HG03280 (cell line): ENCODE measurements around the gene OLFM2.
"Not testable (repeated sequence)": the region's sequence is repeated elsewhere in the genome, so short reads cannot be mapped to it uniquely, and the experiment has no call there.

Experiments
- ATAC-seq: cut with Tn5 transposase; IDR thresholded peaks from one replicate; pipeline ENCODE4 v1.9.1; 2021; ENCODE audit warnings: mild to moderate bottlenecking, moderate library complexity; ENCODE audit not compliant: unreplicated experiment

The OLFM2 gene

DNA sequence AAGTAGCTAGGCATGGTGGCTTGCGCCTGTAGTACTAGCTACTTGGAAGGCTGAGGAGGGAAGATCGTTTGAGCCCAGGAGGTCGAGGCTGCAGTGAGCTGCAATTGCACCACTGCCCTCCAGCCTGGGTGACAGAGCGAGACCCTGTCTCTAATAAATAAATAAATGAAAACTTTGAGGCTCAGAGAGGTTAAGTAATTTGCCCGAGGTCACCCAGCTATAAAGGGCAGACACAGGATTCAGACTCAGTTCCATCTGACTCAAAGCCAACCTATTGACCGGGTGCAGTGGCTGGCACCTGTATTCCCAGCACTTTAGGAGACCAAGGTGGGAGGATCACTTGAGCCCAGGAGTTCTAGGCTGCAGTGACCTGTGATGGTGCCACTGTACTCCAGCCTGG is 7.4 kb upstream of the OLFM2 start:
- no peak for ATAC-seq

DNA sequence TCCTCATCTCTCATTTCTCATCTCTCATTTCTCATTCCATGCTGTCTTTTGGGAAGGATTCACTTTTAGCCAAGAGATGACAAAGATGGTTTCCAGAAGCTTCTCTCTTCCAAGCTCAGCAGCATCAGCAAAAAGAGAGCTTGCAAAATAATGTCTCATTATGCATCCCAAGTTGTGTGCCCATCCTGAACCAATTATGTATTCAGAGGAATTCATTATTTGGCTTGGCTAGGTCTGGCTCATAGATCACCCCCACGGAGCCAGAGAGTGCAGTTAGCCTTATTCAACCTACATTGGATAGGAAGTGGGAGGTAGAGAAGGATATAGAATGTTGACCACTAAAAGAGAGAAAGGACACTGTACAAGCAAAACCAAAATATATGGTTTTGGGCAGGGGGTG is 5.4 kb upstream of the OLFM2 start:
- no peak for ATAC-seq

DNA sequence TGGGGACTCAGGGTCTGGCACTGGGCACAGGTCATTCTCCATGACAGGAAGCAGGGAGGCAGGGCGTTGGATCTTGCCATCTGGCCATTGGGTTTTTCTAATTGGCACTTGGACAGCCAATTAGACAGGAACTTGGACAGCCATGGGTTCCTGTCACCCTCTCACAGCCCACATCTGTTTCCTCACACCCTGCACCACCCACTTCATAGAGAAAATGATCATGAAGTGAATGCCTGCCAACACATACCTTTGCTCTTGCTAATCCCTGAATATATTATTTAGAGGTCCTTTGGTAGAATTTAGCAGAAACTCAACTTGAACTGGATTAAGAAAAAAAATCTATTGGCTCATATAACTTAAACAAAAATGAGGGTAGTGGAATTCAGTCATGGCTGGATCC is 4.9 kb upstream of the OLFM2 start:
- ATAC-seq = no peak

DNA sequence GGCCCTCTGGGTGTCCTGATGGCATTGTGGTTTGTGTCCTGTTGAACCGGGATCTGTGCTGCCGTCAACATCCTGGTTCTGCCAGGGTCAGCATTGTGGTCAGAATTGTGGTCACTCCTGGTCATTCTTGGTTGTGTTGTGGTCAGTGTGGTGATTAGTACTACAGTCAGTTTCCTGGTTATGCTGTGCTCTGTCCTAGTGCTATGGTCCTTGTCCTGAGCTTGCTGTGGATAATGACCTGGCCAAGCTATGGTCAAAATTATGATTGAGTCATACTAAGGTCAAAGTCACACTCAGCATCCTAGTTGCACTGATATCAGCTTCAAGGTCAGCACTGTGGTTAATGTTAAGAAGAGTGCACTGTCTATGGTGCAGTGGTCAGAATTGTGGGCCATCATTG is 4.5 kb upstream of the OLFM2 start:
- no peak for ATAC-seq

DNA sequence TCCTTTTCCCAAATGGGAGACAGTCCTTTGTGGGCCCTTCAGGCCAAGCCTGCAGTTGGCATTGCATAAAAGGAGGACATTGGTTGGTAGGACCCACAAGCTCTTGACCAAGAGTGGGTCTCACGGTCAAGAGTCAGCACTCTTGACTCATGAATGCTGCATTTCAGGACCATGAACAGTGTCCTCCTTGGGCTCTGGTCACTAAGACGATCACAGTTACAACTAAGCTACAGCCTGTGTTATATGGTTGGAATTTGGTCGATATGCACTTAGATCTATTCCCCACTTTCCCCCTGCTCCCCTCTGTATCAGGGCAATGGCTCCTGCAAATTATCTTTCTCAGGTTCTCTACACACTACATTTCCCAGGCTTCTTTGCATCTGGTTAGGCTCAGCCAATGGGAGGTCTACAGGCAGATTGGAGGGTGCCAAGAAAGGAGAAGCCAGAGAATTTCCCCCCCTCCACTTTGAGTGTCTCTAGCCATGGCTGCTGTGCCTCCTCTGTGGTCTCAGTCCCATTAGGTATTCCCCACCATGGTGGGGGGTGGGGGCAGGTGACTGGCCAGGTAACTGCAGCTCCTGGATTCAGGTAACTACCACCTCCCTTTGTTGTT is 3.1 kb upstream of the OLFM2 start:
- ATAC-seq = no peak

DNA sequence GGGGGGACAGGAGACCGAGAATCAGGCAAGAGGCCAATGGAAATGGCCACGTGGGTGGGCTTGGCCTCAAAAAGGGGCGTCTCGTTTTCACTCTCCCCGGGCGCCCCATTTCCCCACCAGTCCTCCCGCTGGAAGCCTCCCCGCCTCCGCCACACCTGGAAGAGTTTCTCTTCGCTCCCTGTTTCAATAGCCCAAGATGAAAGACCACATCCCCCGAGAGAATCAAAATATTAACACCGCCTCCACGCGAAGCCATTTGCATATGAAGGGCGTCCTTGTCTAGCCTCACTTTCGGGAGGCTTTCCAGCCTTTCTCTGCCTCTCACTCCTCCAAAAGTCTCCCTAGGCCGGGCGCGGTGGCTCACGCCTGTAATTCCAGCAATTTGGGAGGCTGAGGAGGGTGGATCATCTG is 691 bp upstream of the OLFM2 start:
- no peak for ATAC-seq

DNA sequence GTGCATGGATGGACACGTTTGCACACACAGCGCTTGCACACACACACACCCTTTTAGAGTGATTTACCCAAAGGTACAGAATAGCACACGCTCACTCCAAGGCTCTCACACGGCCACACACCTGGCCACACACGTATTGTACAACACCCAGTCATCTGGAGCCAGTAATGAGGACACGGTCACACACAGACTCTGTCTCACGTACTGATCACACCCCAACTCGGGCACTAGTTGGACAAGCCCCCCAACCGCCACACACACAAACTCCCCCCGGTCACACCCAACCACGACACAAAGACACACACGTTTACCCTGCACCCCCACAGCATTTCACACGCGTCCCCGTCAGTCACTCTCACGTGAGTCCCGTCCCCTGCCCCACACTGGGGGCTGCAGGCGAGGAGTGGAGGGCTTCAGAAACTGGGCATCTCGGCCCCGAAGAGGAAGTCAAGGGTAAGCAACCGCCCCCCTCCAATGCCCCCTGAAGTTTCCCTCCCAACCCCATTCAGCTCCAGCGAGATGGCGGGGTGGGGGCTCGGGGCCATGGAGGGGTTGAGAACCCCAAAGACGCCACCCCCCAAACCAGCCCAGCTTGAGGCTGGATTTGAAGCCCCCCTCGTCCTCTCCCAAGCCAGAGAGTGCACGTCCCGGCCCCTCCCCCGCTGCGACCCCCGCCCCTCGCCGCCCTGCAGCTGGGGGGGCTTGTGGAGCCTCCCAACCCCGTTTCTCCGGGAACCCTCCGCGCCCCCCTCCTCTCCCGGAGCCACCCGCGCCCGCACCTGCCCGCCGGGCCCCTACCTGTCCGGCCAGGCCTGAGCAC is 599 bp downstream of the OLFM2 start:
- ATAC-seq = no peak

DNA sequence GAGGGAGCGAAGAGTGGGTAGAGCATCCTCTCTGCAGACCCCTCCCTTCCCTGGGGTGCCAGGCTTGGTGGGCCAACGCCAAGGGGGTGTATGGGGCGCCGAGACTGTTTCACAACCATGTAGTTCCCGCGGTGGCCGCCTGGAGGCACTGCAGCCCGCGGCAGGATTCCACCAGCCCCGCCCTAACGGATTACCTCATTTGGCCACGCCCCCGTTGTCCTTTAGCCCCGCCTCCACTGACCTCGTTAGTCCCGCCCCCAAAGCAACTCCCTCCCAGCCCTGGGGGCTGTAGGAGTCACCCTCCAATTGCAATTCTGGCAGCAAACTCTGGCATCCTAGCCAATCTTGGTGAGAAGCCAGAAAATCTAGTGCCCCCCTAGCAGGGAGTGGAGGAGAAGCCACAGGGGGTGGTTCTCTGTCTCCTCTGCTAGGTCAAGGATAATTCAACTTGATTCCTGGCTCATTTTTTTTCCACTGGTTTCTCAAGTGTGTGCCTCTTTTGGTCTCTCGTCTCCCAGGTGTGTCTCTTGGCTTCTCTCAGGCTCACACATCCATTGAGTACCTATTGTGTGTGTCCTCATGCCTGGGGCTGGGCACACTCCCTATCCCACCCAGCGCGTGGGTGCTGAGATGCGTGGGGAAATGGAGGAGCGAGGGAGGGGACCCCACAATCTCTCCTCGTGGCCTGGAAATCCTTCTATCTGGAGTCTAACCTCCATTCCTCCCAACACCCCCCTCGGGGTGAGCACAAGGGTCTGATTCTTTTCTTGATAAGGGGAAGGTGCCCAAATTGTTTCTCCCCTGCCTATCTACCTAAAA is 2.0 kb downstream of the OLFM2 start:
- peak; percentile 61 for ATAC-seq

DNA sequence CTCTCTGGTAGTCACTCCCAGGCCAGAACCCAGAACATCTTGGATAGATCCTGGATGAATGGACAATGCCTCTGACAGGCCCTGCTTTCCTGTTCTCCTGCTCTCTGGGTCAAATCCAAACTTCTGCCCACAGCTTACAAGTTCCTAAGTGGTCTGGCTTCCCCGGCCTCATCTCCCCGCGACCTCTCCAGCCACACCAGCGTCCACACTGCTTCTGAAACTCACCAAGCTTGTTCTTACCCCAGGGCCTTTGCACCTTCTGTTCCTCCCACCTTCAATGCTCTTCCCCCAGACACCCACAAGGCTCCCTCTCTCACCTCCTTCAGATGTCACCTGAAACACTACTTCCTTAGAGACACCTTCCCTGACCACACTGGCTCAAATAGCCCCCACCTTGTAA is 3.5 kb downstream of the OLFM2 start:
- ATAC-seq = no peak

DNA sequence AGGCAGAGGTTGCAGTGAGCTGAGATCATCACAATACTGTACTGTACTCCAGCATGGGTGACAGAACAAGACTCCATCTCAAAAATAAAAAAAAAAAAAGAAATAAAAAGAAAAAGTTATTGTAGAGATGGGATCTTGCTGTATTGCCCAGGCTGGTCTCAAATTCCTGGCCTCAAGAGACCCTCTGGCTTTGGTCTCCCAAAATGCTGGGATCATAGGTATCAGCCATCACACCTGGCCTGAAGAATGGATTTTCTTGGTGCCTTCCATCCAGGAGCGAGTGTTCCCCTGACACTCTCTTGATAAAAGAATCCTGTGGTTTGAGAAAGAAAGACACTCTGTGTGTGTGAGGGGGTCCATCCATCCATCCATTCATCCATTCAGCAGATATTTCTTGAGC is 4.7 kb downstream of the OLFM2 start:
- ATAC-seq = no peak

DNA sequence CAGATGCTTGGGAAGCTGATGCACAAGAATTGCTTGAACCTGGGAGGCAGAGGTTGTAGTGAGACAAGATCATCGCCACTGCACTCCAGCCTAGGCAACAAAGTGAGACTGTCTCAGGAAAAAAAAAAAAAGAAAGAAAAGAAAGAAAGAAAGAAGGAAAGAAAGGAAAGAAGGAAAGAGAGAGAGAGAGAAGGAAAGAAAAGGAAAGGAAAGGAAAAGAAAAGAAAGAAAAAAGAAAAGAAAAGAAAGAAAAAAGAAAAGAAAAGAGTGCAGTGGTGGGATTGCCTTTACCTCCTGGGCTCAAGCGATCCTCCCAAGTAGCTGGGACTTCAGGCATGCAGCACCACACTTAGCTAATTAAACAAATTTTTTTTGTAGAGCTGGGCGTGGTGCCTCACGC is 12.9 kb downstream of the OLFM2 start:
- ATAC-seq = no peak

DNA sequence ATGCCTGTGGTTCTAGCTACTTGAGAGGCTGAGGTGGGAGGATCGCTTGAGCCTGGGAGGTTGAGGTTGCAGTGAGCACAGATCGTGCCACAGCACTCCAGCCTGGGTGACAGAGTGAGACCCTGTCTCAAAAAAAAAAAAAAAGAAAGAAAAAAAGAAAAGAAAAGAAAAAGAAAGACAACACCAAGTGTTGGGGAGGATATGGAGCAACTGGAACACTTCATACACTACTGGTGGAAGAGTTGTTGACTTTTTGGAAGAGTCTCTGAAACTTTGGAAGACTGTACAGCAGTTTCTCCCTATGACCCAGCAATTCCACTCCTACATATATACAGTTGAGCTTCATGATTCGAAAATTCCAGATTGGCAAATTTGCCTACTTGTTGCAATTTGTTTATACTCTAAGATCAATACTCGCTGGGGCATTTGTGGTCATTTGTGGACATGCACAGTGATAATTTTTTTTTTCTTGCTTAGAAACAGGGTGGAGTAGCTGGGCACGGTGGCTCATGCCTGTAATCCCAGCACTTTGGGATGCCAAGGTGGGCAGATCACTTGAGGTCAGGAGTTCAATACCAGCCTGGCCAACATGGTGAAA is 13.4 kb downstream of the OLFM2 start:
- not testable (repeated sequence) for ATAC-seq

DNA sequence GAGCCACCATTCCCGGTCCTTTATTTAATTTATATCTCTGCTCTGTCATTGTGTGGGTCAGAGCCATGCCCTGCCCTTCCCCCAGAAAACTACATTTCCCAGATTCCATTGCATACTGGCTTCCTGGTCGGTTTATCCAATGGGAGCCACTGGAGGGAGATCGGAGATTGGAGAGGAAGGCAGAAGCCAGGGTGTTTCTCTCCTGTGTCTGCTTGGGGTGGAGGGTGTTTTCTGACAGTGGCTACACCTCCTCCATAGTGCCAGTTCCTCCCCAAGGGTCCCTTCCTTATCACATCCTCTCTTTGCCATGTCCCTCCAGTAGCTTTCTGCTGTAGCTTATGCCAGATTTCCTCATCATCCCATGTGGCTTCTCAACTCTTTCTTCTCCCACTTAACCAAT is 19.0 kb downstream of the OLFM2 start:
- ATAC-seq = no peak

DNA sequence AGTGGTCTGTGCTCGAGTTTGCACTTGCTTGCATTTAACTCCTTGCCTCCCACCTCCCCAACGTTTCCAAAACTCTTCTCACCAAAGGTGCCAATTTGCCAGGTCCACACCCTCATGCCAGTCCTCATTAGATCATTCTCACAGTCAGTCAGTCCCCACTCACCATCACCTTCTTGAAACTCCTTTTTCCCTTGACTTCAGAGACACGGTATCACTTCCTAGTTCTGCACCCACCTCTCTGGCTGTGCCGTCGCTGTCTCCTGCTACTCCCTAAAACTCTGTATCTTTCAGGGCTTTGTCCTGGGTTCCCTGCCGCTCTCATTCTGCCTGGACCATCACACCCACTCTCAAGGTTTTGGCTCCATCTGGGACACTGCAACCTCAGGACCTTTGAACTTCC is 19.6 kb downstream of the OLFM2 start:
- no peak for ATAC-seq

DNA sequence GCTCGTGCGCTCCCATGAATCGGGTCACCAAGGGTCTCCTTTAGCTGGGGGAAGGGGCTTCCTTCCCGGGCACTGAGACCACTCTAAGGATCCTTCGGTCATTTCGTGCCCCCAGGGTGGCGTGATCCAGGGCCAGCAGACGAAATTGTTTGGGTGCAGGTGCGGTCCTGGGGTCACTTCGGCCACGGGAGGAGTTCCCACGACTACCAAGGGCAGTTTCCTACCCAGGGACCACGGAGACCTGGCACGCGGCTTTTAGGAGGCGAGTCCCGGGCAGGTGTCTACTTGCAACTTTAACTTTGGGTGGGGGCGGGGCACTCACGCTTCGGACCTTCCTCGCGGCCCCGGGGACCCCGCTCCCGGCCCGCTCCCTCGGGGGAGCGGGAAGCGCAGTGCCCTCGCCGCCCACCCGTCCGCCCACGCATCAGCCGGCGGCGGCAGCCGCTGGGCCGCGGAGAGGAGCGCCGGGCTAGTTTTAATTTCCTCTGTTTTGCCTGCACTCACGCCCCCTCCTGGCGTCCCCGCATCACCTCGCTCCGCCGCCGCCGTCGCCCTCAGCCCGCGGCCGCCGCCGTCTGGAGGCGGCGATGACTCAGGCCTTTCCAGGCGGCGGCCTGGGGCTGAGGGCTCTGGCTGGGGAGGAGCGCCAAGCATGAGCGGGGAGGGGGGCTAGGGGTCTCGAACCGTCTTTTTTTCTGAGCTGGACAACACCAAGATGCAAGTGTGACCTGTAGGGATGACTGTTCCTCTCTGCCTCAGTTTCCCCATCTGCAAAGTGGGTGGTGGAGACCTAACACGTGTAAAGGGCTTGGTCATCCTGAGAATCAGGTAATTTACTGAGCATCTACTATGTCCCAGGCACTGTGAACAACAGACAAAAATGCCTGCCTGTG is 21.8 kb downstream of the OLFM2 start:
- ATAC-seq = peak; percentile 69

DNA sequence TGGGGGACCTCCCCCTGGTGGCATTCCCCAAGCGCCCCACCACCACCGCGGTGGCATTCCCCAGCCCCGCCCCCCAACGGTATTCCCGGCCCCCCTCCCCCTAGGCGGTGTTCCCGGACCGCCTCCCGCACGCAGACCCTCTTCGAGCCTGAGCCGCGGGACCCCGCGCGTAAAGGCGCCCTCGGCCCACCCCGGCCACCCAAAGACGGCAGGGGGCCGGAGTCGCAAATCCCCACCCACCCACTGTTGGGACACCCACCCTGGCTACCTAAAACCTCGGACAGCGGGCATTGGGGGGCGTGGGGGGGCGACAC is 22.4 kb downstream of the OLFM2 start:
- ATAC-seq = no peak

DNA sequence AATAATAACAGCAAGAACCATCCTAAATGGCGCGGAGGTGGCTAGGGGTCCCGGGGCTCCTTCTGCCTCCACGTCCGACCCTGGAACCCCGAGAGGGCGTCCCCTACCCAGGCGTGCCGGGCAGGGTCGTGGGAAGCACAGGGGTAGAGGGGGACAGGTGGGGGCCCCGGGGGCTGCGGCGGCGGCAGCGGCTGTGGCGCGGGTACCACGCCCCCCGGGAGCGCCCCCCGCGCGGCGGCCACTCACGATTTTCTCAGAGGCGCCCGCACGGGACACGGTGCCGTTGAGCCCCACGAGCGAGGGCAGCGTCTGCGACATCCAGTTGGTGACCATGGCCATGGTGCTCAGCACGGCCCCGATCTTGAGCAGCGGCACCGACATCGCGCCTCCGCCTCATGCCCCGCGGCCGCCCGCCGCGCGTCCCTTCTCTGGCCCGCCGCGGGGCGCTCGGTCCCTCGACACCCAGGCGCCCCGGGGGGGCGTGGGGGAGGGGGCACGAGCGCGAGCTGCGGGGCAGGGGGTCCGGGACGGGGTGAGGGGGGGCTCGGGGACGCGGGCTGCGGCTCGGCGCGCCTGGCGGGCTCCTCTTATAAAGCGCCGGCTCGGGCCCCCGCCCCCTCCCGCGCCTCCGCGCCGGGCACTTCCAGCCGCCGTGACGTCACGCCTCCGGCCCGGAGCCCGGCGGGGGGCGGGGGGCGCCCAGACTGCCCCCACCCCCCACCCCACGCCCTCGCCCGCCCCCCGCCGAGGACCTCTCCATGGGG is 22.9 kb downstream of the OLFM2 start:
- ATAC-seq = no peak

DNA sequence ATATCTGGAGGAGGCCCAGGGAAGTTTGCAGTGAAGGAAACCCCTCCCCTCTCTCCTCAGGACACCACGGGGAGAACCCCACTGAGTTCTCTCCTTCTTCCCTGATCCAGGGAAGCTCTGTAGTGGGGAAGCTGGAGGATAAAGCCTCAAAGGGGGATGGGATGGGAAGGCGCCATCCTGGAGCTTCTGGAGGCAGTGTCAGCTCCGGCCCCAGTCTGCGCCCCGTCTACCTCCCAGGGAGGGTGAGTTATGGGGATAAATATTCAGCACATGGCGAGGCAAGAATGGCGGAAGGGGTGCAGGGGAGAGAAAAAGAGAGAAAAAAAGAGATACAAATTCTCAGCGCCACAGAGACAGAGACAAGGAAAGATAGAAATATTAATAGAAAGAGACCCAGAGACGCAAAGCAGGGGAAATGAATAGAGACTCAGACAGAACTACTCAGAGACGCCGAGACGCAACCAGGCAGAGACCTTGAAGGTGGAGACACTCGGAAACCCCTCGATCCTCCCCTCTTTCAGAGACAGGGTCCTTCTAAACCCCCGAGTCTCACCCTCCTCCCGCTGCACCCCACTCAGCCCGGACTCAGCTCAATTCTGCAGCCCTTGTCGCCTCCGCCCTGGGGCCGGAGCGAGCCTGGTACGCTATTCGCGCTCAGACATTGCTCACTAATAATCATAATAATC is 23.6 kb downstream of the OLFM2 start:
- ATAC-seq = no peak

DNA sequence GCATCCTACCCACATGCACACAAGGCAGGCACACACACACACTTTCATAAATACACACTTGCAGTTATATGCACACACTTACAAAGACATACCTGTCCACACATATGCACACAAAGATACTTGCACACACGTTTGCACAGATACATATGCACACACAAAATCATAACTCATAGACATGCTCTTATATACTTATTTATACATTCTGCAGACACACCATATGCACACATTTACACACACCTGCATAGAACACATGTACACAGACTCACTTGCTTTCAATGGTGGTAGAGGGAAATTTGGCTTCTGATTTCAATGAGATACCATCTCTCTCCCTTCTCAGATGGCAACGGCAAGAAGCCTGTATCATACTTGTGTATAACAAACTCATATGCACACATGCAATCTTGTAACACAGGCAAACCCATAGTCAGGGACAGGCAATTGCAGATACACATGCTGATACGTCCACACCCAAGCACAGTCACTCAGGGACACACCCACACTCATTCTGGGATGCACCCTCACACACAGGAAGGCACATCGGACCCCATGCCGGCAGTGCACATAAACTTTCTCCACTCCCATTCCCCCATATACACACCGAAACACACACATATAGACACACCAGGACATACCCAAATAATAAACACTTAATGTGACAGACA is 24.7 kb downstream of the OLFM2 start:
- no peak for ATAC-seq
